Stimulated activated naive CD8-positive, alpha-beta T cell treated with anti-CD3 and anti-CD28 coated beads, Interleukin-15, Interleukin-2, amounts not matched to agents 100 ng/mL and 50 ng/mL, for 24 hours (primary cell): ENCODE data around the gene MSN.

ENCODE experiments used
- H3K27ac Mint-ChIP-seq: one replicate; pipeline ENCODE4 v1.8.0; 2021; ENCODE audit warnings: mild to moderate bottlenecking, mixed read lengths
- H3K27me3 Mint-ChIP-seq: one replicate; pipeline ENCODE4 v1.8.0; 2021; ENCODE audit warnings: mixed read lengths
- H3K36me3 Mint-ChIP-seq: one replicate; pipeline ENCODE4 v1.8.0; 2021; ENCODE audit warnings: low read depth, mixed read lengths
- H3K4me1 Mint-ChIP-seq: one replicate; pipeline ENCODE4 v1.8.0; 2021; ENCODE audit warnings: low read depth, mixed read lengths
- H3K4me3 Mint-ChIP-seq: one replicate; pipeline ENCODE4 v1.8.0; 2021; ENCODE audit warnings: mild to moderate bottlenecking, mixed read lengths
- H3K9me3 Mint-ChIP-seq: one replicate; pipeline ENCODE4 v1.8.0; 2021; ENCODE audit warnings: mixed read lengths

Gene MSN

DNA sequence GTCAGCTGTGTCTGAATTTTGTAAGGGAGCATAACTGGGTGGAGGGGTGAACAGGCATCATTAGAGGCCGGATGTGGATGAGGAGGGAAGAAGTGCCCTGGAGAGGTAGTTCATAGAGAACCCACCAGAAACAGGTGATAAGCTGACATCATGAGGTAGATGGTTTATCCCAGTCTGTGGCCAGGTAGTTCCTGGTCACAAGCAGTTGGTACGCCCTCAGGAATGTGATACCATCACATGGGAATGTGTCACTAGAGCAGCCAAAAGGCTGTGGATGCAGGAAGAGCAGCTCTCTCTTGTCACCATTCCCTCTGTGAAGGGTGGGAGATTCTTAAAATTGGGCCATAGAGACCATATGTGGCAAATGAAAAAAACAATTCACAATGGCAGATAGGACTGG lies 21.9 kb downstream of the MSN start:
- Mint-ChIP-seq H3K4me3 (peak overlapping the region; percentile 28), H3K27ac (peak overlapping the region; percentile 89), H3K27me3 (no peaks in the 10 kb centered on the region), H3K9me3 (no peaks in the 10 kb centered on the region), H3K36me3 (peaks cover 53% of the 10 kb centered on the region), H3K4me1 (peaks cover 94% of the 10 kb centered on the region)

GRCh38 chrX:65690057-65690855 lies 22.8 kb downstream of the MSN start:
- Mint-ChIP-seq H3K36me3 (peaks cover 48% of the 10 kb centered on the region), H3K27ac (peak overlapping the region; percentile 89), H3K9me3 (no peaks in the 10 kb centered on the region), H3K4me3 (peak overlapping the region; percentile 12), H3K27me3 (no peaks in the 10 kb centered on the region), H3K4me1 (peaks cover 97% of the 10 kb centered on the region)

DNA sequence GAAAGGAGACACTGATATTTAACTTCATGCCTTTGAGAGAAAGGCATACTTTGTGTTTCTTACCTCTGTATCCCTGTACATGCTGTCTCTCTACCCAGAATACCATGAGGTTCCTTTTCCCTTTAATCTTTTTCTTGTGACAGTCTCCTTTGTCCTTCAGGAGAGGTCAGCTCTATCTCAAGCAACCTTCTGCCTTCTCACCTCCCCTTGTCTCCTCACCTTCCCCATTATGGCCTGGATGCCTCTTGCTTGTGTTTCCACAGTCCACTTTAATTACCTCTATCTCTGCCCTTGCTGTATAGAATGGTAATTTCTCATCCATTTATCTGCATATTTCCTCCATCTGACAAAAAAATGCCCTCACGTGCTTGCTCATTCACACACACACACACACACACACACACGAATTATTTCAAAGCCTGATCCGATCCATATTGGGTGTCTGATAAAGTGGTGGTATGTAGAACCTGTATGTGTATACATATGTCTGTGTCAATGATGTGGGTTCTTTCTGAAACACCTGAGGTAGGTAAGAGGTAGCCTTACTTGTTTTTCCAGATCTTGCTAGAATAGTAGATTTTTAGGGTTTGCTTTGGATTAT lies 28.5 kb downstream of the MSN start:
- Mint-ChIP-seq H3K4me3 (peak overlapping the region; percentile 78), H3K36me3 (peaks cover 38% of the 10 kb centered on the region), H3K4me1 (peaks cover 97% of the 10 kb centered on the region), H3K9me3 (no peaks in the 10 kb centered on the region), H3K27me3 (no peaks in the 10 kb centered on the region), H3K27ac (peak overlapping the region; percentile 94)

DNA sequence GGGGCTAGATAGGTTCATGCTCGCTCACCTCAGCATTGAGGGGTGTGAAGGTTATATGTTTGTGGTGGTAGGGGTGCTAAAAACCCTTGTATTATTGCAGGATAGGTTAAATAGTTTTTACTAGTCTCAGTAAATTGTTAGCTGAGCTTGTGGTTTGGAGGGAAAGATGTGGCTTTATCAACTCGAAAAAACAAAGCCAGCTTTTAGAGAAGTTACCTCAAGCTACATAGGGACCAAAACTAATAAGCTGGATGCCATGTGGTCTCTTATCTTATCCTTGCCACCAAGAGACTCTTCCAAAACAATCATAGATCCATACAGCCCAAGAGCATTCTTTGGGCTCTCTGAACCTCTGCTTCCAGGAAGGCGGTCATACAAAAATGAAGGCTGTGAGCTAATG lies 29.2 kb downstream of the MSN start:
- H3K4me1 Mint-ChIP-seq, result peaks cover 98% of the 10 kb centered on the region

GRCh38 chrX:65697211-65697641 lies 29.8 kb downstream of the MSN start:
- H3K36me3 Mint-ChIP-seq, result peaks cover 44% of the 10 kb centered on the region
- H3K4me1 Mint-ChIP-seq, result peaks cover 96% of the 10 kb centered on the region

More for the DNA sequence above, 29.2 kb downstream of the MSN start:
- Mint-ChIP-seq H3K9me3 (no peaks in the 10 kb centered on the region), H3K4me3 (peak overlapping the region; percentile 78), H3K27me3 (no peaks in the 10 kb centered on the region), H3K27ac (peak overlapping the region; percentile 94), H3K36me3 (peaks cover 45% of the 10 kb centered on the region)

GRCh38 chrX:65697915-65698796 lies 30.7 kb downstream of the MSN start:
- peaks cover 98% of the 10 kb centered on the region for H3K4me1 Mint-ChIP-seq
- H3K36me3 Mint-ChIP-seq, result peaks cover 47% of the 10 kb centered on the region
- no peaks in the 10 kb centered on the region for H3K27me3 Mint-ChIP-seq
- H3K27ac Mint-ChIP-seq, result peak overlapping the region; percentile 94
- H3K9me3 Mint-ChIP-seq, result no peaks in the 10 kb centered on the region
- H3K4me3 Mint-ChIP-seq, result peak overlapping the region; percentile 78

More at GRCh38 chrX:65697211-65697641, 29.8 kb downstream of the MSN start:
- Mint-ChIP-seq H3K4me3 (peak overlapping the region; percentile 78), H3K27ac (peak overlapping the region; percentile 94), H3K27me3 (no peaks in the 10 kb centered on the region), H3K9me3 (no peaks in the 10 kb centered on the region)

GRCh38 chrX:65702956-65703355 lies 35.5 kb downstream of the MSN start:
- peak overlapping the region; percentile 95 for H3K27ac Mint-ChIP-seq
- H3K36me3 Mint-ChIP-seq, result peaks cover 68% of the 10 kb centered on the region
- H3K27me3 Mint-ChIP-seq, result no peaks in the 10 kb centered on the region
- H3K4me3 Mint-ChIP-seq, result peak overlapping the region; percentile 51
- no peaks in the 10 kb centered on the region for H3K9me3 Mint-ChIP-seq
- peaks cover 98% of the 10 kb centered on the region for H3K4me1 Mint-ChIP-seq

DNA sequence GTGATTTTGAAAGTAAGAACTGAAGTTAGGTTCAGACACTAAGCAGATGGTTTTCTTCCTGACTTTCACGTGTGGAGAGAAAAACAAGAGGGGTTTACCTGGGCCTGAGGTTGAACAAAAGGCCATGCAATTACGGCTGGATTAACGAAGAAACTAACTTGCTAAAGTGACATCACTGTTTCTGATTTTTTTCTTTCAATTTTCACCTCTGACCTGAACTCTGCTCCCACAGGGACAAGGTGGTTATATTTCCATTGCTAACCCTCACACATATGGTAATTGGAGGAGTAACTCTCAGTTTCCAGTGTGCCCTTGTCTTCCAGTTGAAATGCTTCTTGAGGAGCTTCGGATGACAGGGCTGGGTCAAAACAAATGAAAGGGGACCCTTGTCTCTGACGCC lies 38.0 kb downstream of the MSN start:
- H3K9me3 Mint-ChIP-seq, result no peaks in the 10 kb centered on the region
- no peaks in the 10 kb centered on the region for H3K27me3 Mint-ChIP-seq
- H3K27ac Mint-ChIP-seq, result peak overlapping the region; percentile 95
- peaks cover 85% of the 10 kb centered on the region for H3K4me1 Mint-ChIP-seq
- peaks cover 70% of the 10 kb centered on the region for H3K36me3 Mint-ChIP-seq
- peak overlapping the region; percentile 64 for H3K4me3 Mint-ChIP-seq

DNA sequence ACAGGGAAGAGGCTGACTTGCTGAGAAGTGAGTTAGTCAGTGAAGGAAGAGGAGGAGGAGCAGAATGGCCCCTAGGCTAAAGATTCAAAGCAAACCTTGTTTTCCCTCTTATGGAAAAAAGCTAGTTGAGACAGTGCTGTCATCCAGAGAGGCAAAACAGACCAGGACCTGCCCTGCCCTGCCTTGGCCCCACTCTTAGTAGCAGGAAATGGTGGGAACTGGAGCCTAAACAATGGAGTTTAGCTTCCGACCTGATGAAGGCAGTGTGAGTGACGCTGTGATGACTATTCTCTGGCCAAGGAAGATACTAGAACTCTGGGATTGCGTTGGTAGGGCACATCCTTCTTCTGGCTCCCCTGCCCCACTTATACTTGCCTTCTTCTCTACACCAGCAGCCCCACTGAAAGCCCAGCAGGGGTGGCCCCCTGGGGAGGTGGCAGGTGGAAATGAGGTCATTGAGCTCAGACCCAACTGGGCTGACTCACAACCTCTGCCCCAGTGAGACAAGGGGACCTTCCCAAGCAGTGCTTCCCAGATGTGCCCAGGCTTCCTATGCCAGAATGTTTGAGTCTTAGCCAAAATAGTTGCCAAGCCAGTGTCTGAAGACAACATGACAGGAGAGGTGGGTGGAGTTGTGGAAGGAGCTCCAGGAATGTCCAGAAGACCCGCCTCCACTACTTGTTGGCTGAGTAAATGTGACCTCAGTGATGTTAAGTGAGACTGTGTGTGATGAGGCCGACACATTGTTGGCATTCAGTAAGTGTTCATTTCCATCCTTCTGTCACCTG lies 38.8 kb downstream of the MSN start:
- H3K27ac Mint-ChIP-seq, result peak overlapping the region; percentile 95
- H3K4me3 Mint-ChIP-seq, result peak overlapping the region; percentile 64
- H3K36me3 Mint-ChIP-seq, result peaks cover 62% of the 10 kb centered on the region
- H3K27me3 Mint-ChIP-seq, result no peaks in the 10 kb centered on the region
- H3K4me1 Mint-ChIP-seq, result peaks cover 77% of the 10 kb centered on the region
- no peaks in the 10 kb centered on the region for H3K9me3 Mint-ChIP-seq

DNA sequence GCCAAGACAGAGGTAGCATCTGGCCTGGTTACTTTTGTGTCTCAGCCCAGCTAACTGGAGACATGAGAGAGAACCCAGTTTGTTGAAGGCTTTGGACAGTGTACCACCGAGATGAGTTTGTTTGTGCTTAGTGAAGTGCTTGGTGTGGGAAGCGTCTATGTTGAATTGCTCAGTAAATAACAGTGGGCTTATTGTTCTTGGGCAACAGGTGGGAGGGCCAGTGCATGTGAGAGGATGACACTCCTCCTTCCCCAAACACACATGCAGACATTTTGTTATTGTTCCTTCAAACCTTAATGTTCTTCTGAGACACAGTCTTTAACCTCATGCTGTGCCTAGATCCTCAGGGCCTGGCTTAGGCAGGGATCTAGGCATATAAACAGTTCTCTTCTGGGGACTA lies 39.7 kb downstream of the MSN start:
- H3K27ac Mint-ChIP-seq, result peak overlapping the region; percentile 95
- H3K4me3 Mint-ChIP-seq, result peak overlapping the region; percentile 64
- H3K9me3 Mint-ChIP-seq, result no peaks in the 10 kb centered on the region
- H3K4me1 Mint-ChIP-seq, result peaks cover 76% of the 10 kb centered on the region
- no peaks in the 10 kb centered on the region for H3K27me3 Mint-ChIP-seq
- H3K36me3 Mint-ChIP-seq, result peaks cover 61% of the 10 kb centered on the region

- Mint-ChIP-seq H3K4me3 (no peak overlapping the region), H3K4me1 (peaks cover 74% of the 10 kb centered on the region), H3K36me3 (peaks cover 56% of the 10 kb centered on the region), H3K9me3 (no peaks in the 10 kb centered on the region), H3K27me3 (no peaks in the 10 kb centered on the region), H3K27ac (no peak overlapping the region)
Observed at GRCh38 chrX:65712005-65712806, 44.8 kb downstream of the MSN start.

GRCh38 chrX:65718538-65718937 lies 51.1 kb downstream of the MSN start:
- peaks cover 95% of the 10 kb centered on the region for H3K4me1 Mint-ChIP-seq
- H3K27ac Mint-ChIP-seq, result peak overlapping the region; percentile 33
- no peaks in the 10 kb centered on the region for H3K9me3 Mint-ChIP-seq
- H3K4me3 Mint-ChIP-seq, result no peak overlapping the region
- H3K36me3 Mint-ChIP-seq, result peaks cover 69% of the 10 kb centered on the region
- no peaks in the 10 kb centered on the region for H3K27me3 Mint-ChIP-seq

GRCh38 chrX:65720381-65720964 lies 53.0 kb downstream of the MSN start:
- no peaks in the 10 kb centered on the region for H3K27me3 Mint-ChIP-seq

More at GRCh38 chrX:65720381-65720964, 53.0 kb downstream of the MSN start:
- H3K36me3 Mint-ChIP-seq, result peaks cover 67% of the 10 kb centered on the region
- H3K4me1 Mint-ChIP-seq, result peaks cover 95% of the 10 kb centered on the region
- H3K9me3 Mint-ChIP-seq, result no peaks in the 10 kb centered on the region
- no peak overlapping the region for H3K4me3 Mint-ChIP-seq
- H3K27ac Mint-ChIP-seq, result peak overlapping the region; percentile 86
